ENCODE results near the gene BEND7.

BEND7 gene

DNA sequence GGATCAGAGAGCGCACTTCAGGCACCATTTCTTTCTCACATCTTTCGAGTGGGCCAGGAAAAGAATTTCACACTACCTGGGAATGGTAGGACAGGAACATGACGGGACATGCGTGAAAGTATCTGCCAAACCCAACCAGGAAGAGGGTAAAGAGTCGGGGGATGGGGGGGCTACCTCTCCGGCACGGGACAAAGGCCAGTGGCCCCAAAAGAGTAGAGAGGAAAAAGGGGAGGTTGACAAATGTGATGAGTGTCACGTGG, 830 bp upstream of the BEND7 start:
- Mint-ChIP-seq H3K9me3 (no peaks in the 10 kb centered on the region), H3K36me3 (ENCODE audit: low read depth) (no peaks in the 10 kb centered on the region), H3K4me3 (peak overlapping the region; percentile 63), H3K27me3 (peaks cover 63% of the 10 kb centered on the region), H3K4me1 (ENCODE audit: low read depth) (peaks cover 10% of the 10 kb centered on the region), H3K27ac (no peak overlapping the region)

DNA sequence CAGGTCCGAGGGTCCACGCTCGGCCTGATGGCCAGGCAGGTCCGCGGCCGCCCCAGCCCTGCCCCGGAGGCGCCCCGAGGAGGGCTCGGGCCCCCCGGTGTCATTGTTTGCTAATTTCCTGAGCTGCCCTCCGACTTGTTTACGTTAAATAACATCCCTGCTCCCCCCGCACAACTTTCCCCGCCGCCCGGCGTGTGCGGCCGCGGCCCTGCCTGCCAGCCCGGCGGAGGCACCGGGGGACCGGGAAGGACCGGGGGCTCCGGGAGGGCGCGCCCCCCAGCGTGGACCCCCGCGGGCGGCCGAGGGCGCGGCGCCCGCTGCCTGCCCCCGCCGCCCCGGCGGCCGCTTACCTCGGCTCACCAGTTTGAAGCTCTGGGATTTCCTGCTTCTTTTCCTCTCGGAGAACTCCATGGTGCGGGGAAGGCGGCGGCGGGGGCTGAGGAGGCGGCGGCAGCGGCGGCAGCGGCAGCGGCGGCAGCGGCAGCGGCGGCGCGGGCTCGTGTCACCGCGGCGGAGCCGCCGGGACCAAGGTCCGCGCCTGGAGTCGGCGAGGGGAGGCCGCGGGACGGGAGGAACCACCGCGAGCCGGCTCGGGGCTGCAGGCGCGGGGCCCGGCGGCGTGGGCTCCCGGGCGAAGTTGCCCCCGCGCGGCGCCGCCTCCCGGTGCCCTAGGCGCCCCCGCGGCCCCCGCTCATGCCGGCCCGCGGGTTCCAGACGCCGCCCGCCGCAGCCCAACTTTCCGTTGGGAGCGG, 515 bp downstream of the BEND7 start:
- Mint-ChIP-seq H3K36me3 (ENCODE audit: low read depth) (no peaks in the 10 kb centered on the region), H3K27ac (no peak overlapping the region), H3K27me3 (peaks cover 67% of the 10 kb centered on the region), H3K9me3 (no peaks in the 10 kb centered on the region), H3K4me3 (peak overlapping the region; percentile 65), H3K4me1 (ENCODE audit: low read depth) (peaks cover 10% of the 10 kb centered on the region)

DNA sequence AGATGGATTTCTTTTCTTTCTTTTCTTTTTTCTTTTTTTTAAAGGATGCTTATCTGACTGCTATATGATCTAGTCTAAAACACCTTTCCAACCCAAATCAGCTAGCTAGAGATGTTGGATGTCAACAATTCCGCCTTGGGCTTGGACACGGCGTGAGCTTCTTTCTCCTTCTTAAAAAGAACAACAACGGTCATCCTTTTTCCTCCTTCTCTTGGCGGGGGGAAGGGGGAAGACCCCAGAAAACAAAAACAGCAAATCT, 1.0 kb downstream of the BEND7 start:
- peak overlapping the region; percentile 65 for H3K4me3 Mint-ChIP-seq
- no peaks in the 10 kb centered on the region for H3K36me3 Mint-ChIP-seq (ENCODE audit: low read depth)
- H3K27ac Mint-ChIP-seq = no peak overlapping the region
- H3K9me3 Mint-ChIP-seq = no peaks in the 10 kb centered on the region
- peaks cover 10% of the 10 kb centered on the region for H3K4me1 Mint-ChIP-seq (ENCODE audit: low read depth)
- peaks cover 70% of the 10 kb centered on the region for H3K27me3 Mint-ChIP-seq

DNA sequence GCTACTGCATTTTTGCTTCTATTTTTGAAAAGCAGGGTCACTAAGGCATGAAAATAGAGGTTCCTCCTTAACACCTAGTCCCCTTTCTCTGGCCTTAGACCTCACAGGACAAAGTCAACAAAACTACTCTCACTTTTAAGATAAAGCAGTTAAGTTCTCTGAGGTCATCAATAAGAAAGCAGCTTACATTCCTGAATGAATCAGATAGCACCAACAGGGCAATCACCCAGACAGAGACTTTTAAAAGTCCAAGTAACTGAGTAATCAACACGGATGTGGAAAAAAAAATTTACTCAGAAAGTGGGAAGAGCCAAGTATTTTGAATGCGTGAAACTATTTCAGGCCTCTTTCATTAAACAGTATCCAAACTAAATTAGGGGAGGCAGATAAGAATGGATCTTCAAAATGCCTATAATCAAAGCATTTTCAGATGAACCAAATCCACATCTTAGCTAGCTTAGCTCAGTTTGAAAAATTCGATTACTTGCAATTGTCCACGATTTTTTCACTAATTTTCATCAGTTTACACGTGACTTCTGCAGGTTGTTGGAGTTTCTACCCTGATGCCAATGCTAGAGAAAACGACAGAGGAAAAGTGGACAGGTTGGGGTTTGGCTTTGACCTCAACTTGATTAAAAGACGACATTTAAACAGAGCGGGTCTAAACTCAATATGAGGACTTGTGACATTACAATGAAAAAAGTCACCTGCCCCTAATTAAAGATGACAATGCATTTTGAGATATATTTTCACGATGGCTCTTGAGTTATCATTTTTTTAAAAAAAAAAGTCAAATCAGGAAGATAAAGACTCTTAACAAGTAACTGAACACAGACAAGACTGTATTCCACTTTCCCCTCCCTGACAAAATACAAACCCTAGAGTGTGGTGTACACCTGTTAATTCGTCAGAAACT, 1.6 kb downstream of the BEND7 start:
- Mint-ChIP-seq H3K36me3 (ENCODE audit: low read depth) (no peaks in the 10 kb centered on the region), H3K9me3 (no peaks in the 10 kb centered on the region), H3K27me3 (peaks cover 73% of the 10 kb centered on the region), H3K4me3 (peak overlapping the region; percentile 65), H3K4me1 (ENCODE audit: low read depth) (peaks cover 10% of the 10 kb centered on the region), H3K27ac (no peak overlapping the region)

DNA sequence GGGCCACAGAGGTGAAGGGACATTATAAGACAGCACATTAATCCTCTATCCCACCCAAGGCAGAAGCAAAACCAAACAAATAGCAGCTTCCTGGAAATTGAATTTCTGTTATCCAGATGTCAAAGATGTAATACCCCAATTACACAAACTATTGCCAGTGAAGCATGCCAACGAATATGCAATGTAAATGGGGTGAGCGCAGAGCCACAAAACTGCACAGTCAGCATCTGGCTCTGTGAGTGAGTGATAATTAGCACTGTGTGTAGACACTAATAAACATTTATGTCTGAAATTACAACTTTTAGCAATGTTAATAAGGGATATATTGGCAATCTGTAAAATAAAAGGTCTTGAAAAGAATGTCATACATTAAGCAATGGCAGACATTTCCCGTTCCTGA, 3.2 kb downstream of the BEND7 start:
- H3K4me1 Mint-ChIP-seq (ENCODE audit: low read depth) = peaks cover 10% of the 10 kb centered on the region
- H3K9me3 Mint-ChIP-seq = no peaks in the 10 kb centered on the region
- no peak overlapping the region for H3K4me3 Mint-ChIP-seq
- H3K27ac Mint-ChIP-seq = no peak overlapping the region
- H3K36me3 Mint-ChIP-seq (ENCODE audit: low read depth) = no peaks in the 10 kb centered on the region
- H3K27me3 Mint-ChIP-seq = peaks cover 75% of the 10 kb centered on the region

DNA sequence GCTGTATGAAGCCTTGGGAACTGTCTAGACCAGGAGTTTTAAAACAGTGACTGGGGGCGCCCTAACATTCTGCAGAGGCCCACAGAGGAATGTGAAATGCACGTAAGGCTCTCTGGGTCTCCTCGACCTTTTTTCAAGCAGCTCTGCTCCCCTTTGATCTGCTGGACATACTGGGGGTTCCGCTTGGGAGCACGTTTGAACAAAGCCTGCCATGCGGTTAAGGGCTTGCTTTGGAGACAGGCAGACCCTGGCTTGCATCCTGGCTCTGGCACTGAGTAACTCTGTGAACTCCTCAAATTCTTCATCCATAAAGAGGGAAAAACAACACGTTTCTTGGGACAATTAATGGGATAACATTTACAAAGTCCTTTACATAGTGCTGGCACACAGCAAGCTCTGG, 7.8 kb downstream of the BEND7 start:
- no peaks in the 10 kb centered on the region for H3K9me3 Mint-ChIP-seq
- H3K4me3 Mint-ChIP-seq = no peak overlapping the region
- peaks cover 49% of the 10 kb centered on the region for H3K27me3 Mint-ChIP-seq
- H3K4me1 Mint-ChIP-seq (ENCODE audit: low read depth) = no peaks in the 10 kb centered on the region
- H3K27ac Mint-ChIP-seq = no peak overlapping the region
- no peaks in the 10 kb centered on the region for H3K36me3 Mint-ChIP-seq (ENCODE audit: low read depth)

DNA sequence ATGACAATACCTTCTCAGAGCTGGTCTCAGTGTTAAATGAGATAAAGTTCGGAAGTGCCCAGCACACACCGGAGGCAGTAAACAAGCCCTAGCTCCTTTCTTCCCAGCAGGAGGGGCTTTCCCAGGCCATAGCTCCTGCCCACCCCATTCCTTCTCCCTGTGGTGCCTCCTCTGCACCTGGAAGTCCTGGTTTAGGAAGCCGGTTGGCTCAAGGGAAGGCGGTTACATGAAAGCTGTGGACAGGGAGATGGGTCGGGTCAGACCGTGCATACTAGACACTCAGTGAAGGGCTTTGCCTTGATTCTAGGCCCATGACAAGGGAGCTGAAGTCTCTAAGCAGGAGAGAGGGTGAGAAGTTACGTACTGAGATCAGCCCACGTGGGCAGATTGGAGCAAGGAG, 8.6 kb downstream of the BEND7 start:
- Mint-ChIP-seq H3K27me3 (peaks cover 46% of the 10 kb centered on the region), H3K4me3 (no peak overlapping the region), H3K9me3 (no peaks in the 10 kb centered on the region), H3K27ac (no peak overlapping the region), H3K4me1 (ENCODE audit: low read depth) (no peaks in the 10 kb centered on the region), H3K36me3 (ENCODE audit: low read depth) (no peaks in the 10 kb centered on the region)

DNA sequence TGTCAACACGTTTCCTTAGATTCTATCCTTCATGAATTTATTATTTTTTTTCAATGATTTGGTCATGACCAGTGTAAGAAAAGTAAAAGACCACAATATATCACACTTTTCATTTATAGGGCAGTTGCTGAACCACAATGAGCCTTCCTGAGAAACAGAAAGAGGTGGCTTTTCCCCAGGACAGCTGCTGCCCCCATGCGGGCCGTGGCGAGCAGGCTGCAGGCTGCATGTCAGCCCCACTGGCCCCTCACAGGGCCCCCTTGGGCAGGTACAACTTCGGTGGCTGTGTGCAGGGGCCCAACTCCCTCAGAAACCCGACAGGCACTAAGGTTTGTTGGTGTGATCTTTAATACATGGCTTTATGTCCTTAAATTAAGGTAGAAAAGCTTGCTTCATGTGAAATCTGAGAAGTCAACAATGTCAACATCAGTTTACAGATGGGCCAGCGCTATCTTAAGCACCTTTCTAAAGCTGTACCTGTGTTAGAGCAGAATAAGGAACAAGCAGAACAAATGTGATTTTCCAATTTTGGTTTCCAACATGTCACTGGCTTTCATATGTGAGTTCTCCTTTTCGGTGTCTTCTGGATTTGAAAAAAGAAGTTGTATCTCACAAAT, 10.6 kb downstream of the BEND7 start:
- H3K36me3 Mint-ChIP-seq (ENCODE audit: low read depth) = no peaks in the 10 kb centered on the region
- H3K27ac Mint-ChIP-seq = no peak overlapping the region
- peaks cover 29% of the 10 kb centered on the region for H3K27me3 Mint-ChIP-seq
- no peaks in the 10 kb centered on the region for H3K9me3 Mint-ChIP-seq
- no peaks in the 10 kb centered on the region for H3K4me1 Mint-ChIP-seq (ENCODE audit: low read depth)
- no peak overlapping the region for H3K4me3 Mint-ChIP-seq

DNA sequence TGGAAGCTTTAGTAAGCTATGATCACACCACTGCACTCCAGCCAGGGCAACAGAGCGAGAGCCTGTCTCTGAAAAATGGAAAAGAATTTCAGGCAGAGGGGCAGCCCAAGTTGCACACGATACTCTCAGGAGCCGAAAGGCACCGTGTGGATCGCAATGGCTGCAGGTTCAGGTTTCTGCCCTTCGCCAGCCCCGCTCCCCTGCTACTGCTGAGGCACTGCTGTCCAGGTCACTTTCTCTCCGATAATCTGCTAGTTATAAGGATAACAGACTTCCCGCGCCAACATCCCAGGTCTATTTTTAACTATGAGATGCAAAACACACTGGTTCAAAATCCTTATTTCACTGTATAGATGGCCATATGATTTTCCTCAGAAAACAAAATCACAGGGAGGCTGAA, 11.1 kb downstream of the BEND7 start:
- no peaks in the 10 kb centered on the region for H3K9me3 Mint-ChIP-seq
- no peak overlapping the region for H3K4me3 Mint-ChIP-seq
- no peaks in the 10 kb centered on the region for H3K4me1 Mint-ChIP-seq (ENCODE audit: low read depth)
- no peak overlapping the region for H3K27ac Mint-ChIP-seq
- peaks cover 24% of the 10 kb centered on the region for H3K27me3 Mint-ChIP-seq
- H3K36me3 Mint-ChIP-seq (ENCODE audit: low read depth) = no peaks in the 10 kb centered on the region

DNA sequence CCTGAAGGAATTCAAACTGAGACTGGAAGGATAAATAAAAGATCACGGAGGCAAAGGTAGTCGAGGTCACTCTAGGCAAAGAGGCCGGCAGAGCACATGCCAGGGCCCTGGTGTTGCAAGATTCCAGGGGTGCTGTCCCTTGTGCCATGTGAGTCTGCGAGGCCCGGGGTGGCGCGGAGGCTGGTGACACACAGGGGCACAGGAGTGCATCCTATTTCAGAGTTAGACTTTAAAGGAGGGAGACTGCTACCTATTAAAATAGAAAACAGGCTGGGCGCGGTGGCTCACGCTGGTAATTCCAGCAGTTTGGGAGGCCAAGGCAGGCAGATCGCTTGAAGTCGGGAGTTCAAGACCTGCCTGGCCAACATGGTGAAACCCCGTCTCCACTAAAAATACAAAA, 12.6 kb downstream of the BEND7 start:
- no peak overlapping the region for H3K4me3 Mint-ChIP-seq
- peaks cover 10% of the 10 kb centered on the region for H3K27me3 Mint-ChIP-seq
- H3K36me3 Mint-ChIP-seq (ENCODE audit: low read depth) = no peaks in the 10 kb centered on the region
- H3K27ac Mint-ChIP-seq = no peak overlapping the region
- no peaks in the 10 kb centered on the region for H3K9me3 Mint-ChIP-seq
- no peaks in the 10 kb centered on the region for H3K4me1 Mint-ChIP-seq (ENCODE audit: low read depth)

DNA sequence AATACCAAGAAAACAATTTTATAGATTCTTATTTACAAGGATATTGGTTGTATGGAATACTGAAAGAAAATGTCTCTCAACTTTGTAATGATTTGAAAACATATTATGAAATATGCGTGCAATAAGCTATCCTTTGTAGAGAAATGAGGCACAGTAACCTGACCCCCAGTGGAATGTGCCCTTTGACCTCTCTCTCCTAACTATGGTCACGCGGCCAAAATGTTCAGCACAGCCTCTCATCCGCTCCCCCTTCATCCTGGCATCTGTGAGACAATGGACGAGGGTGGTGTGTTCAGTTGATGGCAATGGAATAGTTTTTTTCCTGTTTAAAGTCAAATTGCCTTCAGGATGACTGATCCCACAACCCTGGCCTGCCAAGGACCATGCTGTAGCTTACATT, 13.3 kb downstream of the BEND7 start:
- no peak overlapping the region for H3K27ac Mint-ChIP-seq
- H3K4me1 Mint-ChIP-seq (ENCODE audit: low read depth) = no peaks in the 10 kb centered on the region
- H3K4me3 Mint-ChIP-seq = no peak overlapping the region
- peaks cover 8% of the 10 kb centered on the region for H3K27me3 Mint-ChIP-seq
- H3K9me3 Mint-ChIP-seq = no peaks in the 10 kb centered on the region
- no peaks in the 10 kb centered on the region for H3K36me3 Mint-ChIP-seq (ENCODE audit: low read depth)

DNA sequence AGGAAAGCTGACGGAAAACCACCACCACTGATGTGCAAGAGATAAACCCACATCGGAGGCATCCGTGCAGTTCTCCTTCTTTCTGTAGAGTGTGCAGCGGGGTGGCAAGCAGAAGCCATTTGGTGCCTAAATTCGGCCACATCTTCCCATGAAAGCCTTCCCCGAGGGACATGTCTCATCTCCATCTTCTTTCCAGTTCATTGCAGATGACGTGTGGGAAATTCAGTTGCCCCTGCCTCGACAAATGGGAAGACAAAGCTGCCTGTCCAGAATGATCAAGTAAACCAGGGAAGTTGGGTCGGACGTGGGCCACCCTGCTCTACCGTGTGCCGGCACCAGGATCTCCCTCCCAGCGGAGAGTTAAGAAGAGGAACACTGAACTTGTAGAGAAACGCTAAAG, 14.5 kb downstream of the BEND7 start:
- no peaks in the 10 kb centered on the region for H3K36me3 Mint-ChIP-seq (ENCODE audit: low read depth)
- no peak overlapping the region for H3K27ac Mint-ChIP-seq
- H3K9me3 Mint-ChIP-seq = no peaks in the 10 kb centered on the region
- no peaks in the 10 kb centered on the region for H3K4me1 Mint-ChIP-seq (ENCODE audit: low read depth)
- H3K4me3 Mint-ChIP-seq = no peak overlapping the region
- H3K27me3 Mint-ChIP-seq = peaks cover 8% of the 10 kb centered on the region

DNA sequence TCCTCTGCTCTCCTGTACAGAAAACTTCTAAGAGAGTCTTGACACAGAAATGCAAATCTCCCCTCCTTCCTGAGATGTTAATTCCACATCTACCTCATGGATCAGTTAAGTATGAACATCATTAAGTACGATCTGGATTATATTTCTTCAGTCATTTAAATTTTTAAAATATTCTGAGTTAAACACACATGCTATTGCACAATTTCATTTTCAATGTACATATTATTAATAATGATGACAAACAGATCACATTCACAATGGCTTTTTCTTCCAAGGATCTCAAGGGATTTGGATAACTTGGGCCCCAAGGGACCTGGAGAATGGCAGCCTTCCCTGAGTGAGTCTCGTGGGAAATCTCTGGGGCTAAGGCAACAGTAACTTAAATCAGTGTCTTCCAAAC, 16.2 kb downstream of the BEND7 start:
- no peaks in the 10 kb centered on the region for H3K9me3 Mint-ChIP-seq
- no peaks in the 10 kb centered on the region for H3K36me3 Mint-ChIP-seq (ENCODE audit: low read depth)
- no peak overlapping the region for H3K27ac Mint-ChIP-seq
- no peaks in the 10 kb centered on the region for H3K4me1 Mint-ChIP-seq (ENCODE audit: low read depth)
- peaks cover 4% of the 10 kb centered on the region for H3K27me3 Mint-ChIP-seq
- no peak overlapping the region for H3K4me3 Mint-ChIP-seq

DNA sequence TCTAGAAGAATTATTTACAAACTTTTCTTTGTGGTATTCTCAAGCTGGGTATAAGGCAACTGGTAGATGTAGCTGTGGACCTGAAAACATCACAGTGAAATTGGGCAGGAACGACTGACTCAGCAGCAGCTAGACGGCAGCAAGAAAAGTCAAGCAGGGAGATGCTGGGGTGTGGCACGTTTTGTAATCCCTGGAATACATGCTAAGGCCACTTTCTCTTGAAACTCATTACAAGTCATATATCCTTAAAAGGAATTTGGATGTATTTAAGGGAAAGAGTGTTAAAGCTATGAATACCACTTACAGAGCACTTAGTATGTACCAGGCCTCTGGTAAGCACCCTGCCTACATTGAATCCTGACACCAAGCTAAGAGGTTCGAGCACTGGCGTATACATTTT, 17.4 kb downstream of the BEND7 start:
- no peaks in the 10 kb centered on the region for H3K4me1 Mint-ChIP-seq (ENCODE audit: low read depth)
- no peak overlapping the region for H3K4me3 Mint-ChIP-seq
- peaks cover 7% of the 10 kb centered on the region for H3K27me3 Mint-ChIP-seq
- no peaks in the 10 kb centered on the region for H3K36me3 Mint-ChIP-seq (ENCODE audit: low read depth)
- no peaks in the 10 kb centered on the region for H3K9me3 Mint-ChIP-seq
- no peak overlapping the region for H3K27ac Mint-ChIP-seq

DNA sequence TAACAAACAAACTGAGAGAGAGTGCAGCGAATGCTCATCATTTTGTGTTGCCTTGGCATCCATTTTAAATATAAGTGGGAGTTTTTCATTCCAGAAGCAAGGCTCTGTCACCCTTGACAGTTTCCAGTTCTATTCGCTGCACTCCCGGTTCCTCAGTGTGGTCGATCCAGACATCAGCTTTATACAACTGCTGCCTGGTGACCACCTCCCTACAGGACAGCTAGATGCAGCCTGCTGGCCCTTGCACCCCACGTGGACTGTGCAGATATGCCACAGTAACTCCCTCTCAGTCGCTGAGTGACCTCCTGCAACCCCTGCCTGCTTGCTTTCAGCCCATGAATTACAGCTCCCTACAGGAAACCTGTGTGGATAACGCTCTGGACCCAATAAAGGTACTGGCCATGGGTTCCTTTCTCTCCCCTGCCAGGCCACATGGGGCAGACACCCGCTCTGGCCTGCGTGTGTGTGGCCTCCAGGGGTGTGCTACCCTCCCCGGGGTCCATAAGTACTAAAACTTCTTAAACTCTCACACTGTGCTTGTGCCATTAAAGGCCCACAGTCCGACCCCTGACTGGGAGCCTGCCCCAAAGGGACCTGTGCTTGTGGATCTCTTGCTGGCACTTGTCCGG, 23.6 kb downstream of the BEND7 start:
- Mint-ChIP-seq H3K27ac (no peak overlapping the region), H3K27me3 (peaks cover 12% of the 10 kb centered on the region), H3K9me3 (no peaks in the 10 kb centered on the region)

More for the DNA sequence above, 23.6 kb downstream of the BEND7 start:
- no peaks in the 10 kb centered on the region for H3K36me3 Mint-ChIP-seq (ENCODE audit: low read depth)
- no peaks in the 10 kb centered on the region for H3K4me1 Mint-ChIP-seq (ENCODE audit: low read depth)
- no peak overlapping the region for H3K4me3 Mint-ChIP-seq
